Gastroesophageal sphincter (tissue), 3 donors: ENCODE results near the gene RAB1B.

Experiments used
- POLR2A ChIP-seq, 2 donors: fragments of 450-650 bp; IDR thresholded peaks; one replicate each; pipeline ENCODE4 v1.6.1; 2017; ENCODE audit warnings: antibody characterized with exemption in 2 of 2, mild to moderate bottlenecking in 2 of 2, moderate library complexity in 1 of 2
- POLR2AphosphoS5 ChIP-seq: sonication (generic); formaldehyde crosslinking; IDR thresholded peaks from one replicate; pipeline ENCODE4 v1.6.1; 2017; ENCODE audit warnings: antibody characterized with exemption
- TF ChIP-seq, protein P1 (sequence below), 4 experiments: fragments of 200-600 bp in 2 of 4; fragments of 450-650 bp in 2 of 4; sonication (generic) in 1 of 4; IDR thresholded peaks; one replicate each; pipeline ENCODE4 v1.5.1; 2017 to 2019; ENCODE audit warnings: antibody characterized with exemption in 4 of 4, mild to moderate bottlenecking in 2 of 4, moderate library complexity in 2 of 4

DNA sequence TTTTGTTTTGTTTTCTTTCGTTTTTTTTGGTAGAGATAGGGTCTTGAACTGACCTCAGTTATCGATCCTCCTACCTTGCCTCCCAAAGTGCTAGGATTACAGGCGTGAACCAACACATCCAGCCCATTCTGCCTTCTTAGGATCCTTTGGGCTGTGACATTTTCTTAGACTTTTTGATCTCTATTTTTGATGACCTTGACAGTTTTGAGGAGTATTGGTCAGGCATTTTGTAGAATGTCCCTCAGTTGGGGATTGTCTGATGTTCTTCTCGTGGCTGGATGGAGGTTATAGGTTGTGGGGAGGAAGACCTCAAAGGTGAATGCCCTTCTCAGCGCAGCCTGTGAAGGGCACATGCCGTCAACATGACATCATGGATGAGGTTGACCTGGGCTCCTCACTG, 19.5 kb upstream of the RAB1B start:
- TF ChIP-seq, protein P1, sequence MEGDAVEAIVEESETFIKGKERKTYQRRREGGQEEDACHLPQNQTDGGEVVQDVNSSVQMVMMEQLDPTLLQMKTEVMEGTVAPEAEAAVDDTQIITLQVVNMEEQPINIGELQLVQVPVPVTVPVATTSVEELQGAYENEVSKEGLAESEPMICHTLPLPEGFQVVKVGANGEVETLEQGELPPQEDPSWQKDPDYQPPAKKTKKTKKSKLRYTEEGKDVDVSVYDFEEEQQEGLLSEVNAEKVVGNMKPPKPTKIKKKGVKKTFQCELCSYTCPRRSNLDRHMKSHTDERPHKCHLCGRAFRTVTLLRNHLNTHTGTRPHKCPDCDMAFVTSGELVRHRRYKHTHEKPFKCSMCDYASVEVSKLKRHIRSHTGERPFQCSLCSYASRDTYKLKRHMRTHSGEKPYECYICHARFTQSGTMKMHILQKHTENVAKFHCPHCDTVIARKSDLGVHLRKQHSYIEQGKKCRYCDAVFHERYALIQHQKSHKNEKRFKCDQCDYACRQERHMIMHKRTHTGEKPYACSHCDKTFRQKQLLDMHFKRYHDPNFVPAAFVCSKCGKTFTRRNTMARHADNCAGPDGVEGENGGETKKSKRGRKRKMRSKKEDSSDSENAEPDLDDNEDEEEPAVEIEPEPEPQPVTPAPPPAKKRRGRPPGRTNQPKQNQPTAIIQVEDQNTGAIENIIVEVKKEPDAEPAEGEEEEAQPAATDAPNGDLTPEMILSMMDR (IDR thresholded peaks at IDR 0.05) = no peak
- TF ChIP-seq POLR2A (IDR thresholded peaks at IDR 0.05) = no peak
- TF ChIP-seq POLR2AphosphoS5 = no peak
